Heart left ventricle (tissue), 16 donors: ENCODE results near the gene HDGFL2. TPM values are rescaled to one million over a fixed set of nuclear protein-coding genes. Genes with fewer than 3 reads are reported as not detected.

ENCODE experiments used
- ATAC-seq, 4 donors: fragments of 200-7000 bp; cut with Tn5 transposase; one replicate each; pipeline ENCODE4 v1.9.1; 2020 to 2022; ENCODE audit warnings: moderate library complexity in 4 of 4, mild to moderate bottlenecking in 3 of 4, moderate number of reproducible peaks in 1 of 4
- DNase-seq, 5 donors: peaks; one replicate each; pipeline ENCODE4 v3.0.0-alpha.2; 2020
- H3K27ac ChIP-seq, 12 donors: fragments of 200-600 bp; sonication (generic) in 4 of 12; one replicate each; pipeline versions ENCODE4 v1.5.0 to v1.8.0; 2016 to 2022; ENCODE audit warnings: mild to moderate bottlenecking in 2 of 12
- H3K27me3 ChIP-seq, 9 donors: fragments of 200-600 bp; sonication (generic) in 2 of 9; one replicate each; pipeline versions ENCODE4 v1.5.1 to v1.8.0; 2016 to 2022; ENCODE audit warnings: mild to moderate bottlenecking in 3 of 9
- H3K36me3 ChIP-seq, 9 donors: fragments of 200-600 bp; sonication (generic) in 2 of 9; one replicate each; pipeline versions ENCODE4 v1.5.0 to v1.8.0; 2018 to 2022; ENCODE audit warnings: mild to moderate bottlenecking in 2 of 9
- H3K4me1 ChIP-seq, 12 donors: fragments of 200-600 bp; sonication (generic) in 4 of 12; one replicate each; pipeline versions ENCODE4 v1.5.0 to v1.8.0; 2016 to 2022; ENCODE audit warnings: mild to moderate bottlenecking in 3 of 12
- H3K4me3 ChIP-seq, 12 donors: fragments of 200-600 bp; sonication (generic) in 4 of 12; one replicate each; pipeline versions ENCODE4 v1.5.0 to v1.8.0; 2017 to 2022; ENCODE audit warnings: mild to moderate bottlenecking in 9 of 12, moderate library complexity in 4 of 12
- H3K9me3 ChIP-seq, 12 donors: fragments of 200-600 bp; sonication (generic) in 4 of 12; one replicate each; pipeline versions ENCODE4 v1.5.0 to v1.8.0; 2016 to 2022; ENCODE audit warnings: mild to moderate bottlenecking in 1 of 12
- CTCF ChIP-seq, 12 donors: fragments of 200-600 bp; sonication (generic) in 4 of 12; IDR thresholded peaks; one replicate each; pipeline versions ENCODE4 v1.5.0 to v1.8.0; 2018 to 2022; ENCODE audit warnings: antibody characterized with exemption in 12 of 12, mild to moderate bottlenecking in 5 of 12
- POLR2A ChIP-seq, 2 donors: fragments of 450-650 bp; IDR thresholded peaks; one replicate each; pipeline ENCODE4 v1.6.1; 2017; ENCODE audit warnings: antibody characterized with exemption in 2 of 2, mild to moderate bottlenecking in 2 of 2, moderate library complexity in 2 of 2
- whole genome bisulfite sequencing, 4 donors: extraction: QIAGEN DNeasy Blood & Tissue Kit in 2 of 4; methylation state at CpG; one replicate each; pipeline versions ENCODE4 v1.1.5 to v1.1.7; 2013 to 2018; 5-methylcytosine and 5-hydroxymethylcytosine counted together
- intact Hi-C, 10 donors: fragments of 100-400 bp; cut with DNase I; formaldehyde crosslinking; loops; one replicate each; pipeline versions ENCODE4 v1.11.1 to v1.14.2; 2022
- polyA plus RNA-seq, 2 donors: library from polyadenylated mRNA; stranded (reverse); fragments of 200-250 nt; gene quantifications; one replicate each; pipeline ENCODE4 v1.2.3, GENCODE V29; 2013
- total RNA-seq, 9 donors: library from RNA; depleted of rRNA in 2 of 9; stranded (reverse); fragments of >200 nt in 2 of 9; fragmentation: NEBNext Ultra II Directional in 3 of 9; extraction: Animal tissue kit (Norgen Biotek cat#: 25700) in 3 of 9; gene quantifications; one replicate each; pipeline versions ENCODE4 v1.1.0 to v1.2.4, GENCODE V29; 2016 to 2023
- donor health status: ischemic (EF 13 %, LVEDD 7.1; RV severe dilation, severe dysfunction).
- donor health status: healthy with polysubstance abuse.
- donor health status: DM: no; HTN: yes; CAD: no.
- donor health status: DM: no; HTN: no; CAD: no.
- donor health status: ischemic (EF 25% LVEDD 6.9; RV normal size, moderate dysfunction).
- donor health status: ischemic (EF 25% LVEDD 5.7; RV mildly dilated, moderate dysfunction).
- donor health status: healthy.
- donor health status: DM: yes; HTN: yes; CAD: no.
- donor health status: ischemic (EF 35%, LVEDD 5.7; RV mildly dilated, moderate dysfunction).
- donor health status: nonischemic (EF 11% LVEDD 7.7; RV severe dilation, severe dysfunction).
- donor health status: DM: yes; HTN: yes; CAD: no.
- donor health status: PGD.
- donor health status: ischemic (EF 29% LVEDD 5.4; RV normal size, mild dysfunction).
- donor health status: nonischemic (EF 23%, LVEDD 6.1; RV moderate dilation, normal function).

Gene HDGFL2
- total and polyA plus RNA-seq, 11 donors = 20.8 to 235 (median 30.7) TPM

GRCh38 chr19:4444765-4445741 lies 27.0 kb upstream of the HDGFL2 start:
- intact Hi-C loops = no loop called here

GRCh38 chr19:4445963-4446703 lies 26.0 kb upstream of the HDGFL2 start:
- Histone ChIP-seq H3K4me3 (no peak overlapping the region), H3K9me3 (no peaks in the 10 kb centered on the region), H3K27ac (no peak overlapping the region), H3K27me3 (no peaks in the 10 kb centered on the region), H3K36me3 (peaks cover 0 to 79% (median 70%) of the 10 kb centered on the region in 9 donors), H3K4me1 (peaks cover 0 to 12% (median 2%) of the 10 kb centered on the region in 12 donors)
- no peak for ATAC-seq
- WGBS, 4 donors = 89 to 93% (median 91%) methylated on average over 37 to 58 of the region's 58 CpGs
- intact Hi-C loops = no loop called here
- DNase-seq = no peak
- TF ChIP-seq POLR2A (IDR thresholded peaks at IDR 0.05) (no peak), CTCF (IDR thresholded peaks at IDR 0.05) (no peak)

More at GRCh38 chr19:4444765-4445741, 27.0 kb upstream of the HDGFL2 start:
- Histone ChIP-seq H3K4me3 (no peak overlapping the region), H3K9me3 (no peaks in the 10 kb centered on the region), H3K36me3 (peaks cover 0 to 68% (median 61%) of the 10 kb centered on the region in 9 donors), H3K4me1 (peaks cover 0 to 12% (median 2%) of the 10 kb centered on the region in 12 donors), H3K27ac (no peak overlapping the region), H3K27me3 (no peaks in the 10 kb centered on the region)
- DNase-seq = no peak
- no peak for TF ChIP-seq POLR2A (IDR thresholded peaks at IDR 0.05)
- no peak for TF ChIP-seq CTCF (IDR thresholded peaks at IDR 0.05)
- 80 to 86% (median 84%) methylated on average over 22 to 36 of the region's 36 CpGs for WGBS, 4 donors
- no peak for ATAC-seq

GRCh38 chr19:4446704-4447200 lies 25.3 kb upstream of the HDGFL2 start:
- Histone ChIP-seq H3K4me1 (peaks cover 0 to 12% (median 2%) of the 10 kb centered on the region in 12 donors), H3K4me3 (no peak overlapping the region), H3K36me3 (peaks cover 0 to 85% (median 76%) of the 10 kb centered on the region in 9 donors), H3K27me3 (no peaks in the 10 kb centered on the region), H3K9me3 (no peaks in the 10 kb centered on the region), H3K27ac (no peak overlapping the region)
- intact Hi-C loops = no loop called here
- no peak for TF ChIP-seq POLR2A (IDR thresholded peaks at IDR 0.05)
- TF ChIP-seq CTCF (IDR thresholded peaks at IDR 0.05) = no peak
- DNase-seq = no peak
- WGBS, 4 donors = 71 to 91% (median 83%) methylated on average over 6 to 15 of the region's 15 CpGs
- no peak for ATAC-seq
